GM12892 (cell line): ENCODE measurements around the gene NANOS1.

Experiments
- POLR2A ChIP-seq: IDR thresholded peaks from 2 replicates; pipeline ENCODE4 v1.6.1; 2011; ENCODE audit warnings: low read depth, low read length, control low read depth
- POLR2AphosphoS5 ChIP-seq: IDR thresholded peaks from 2 replicates; pipeline ENCODE4 v1.6.1; 2011; ENCODE audit warnings: low read depth, low read length, control low read depth
- TAF1 ChIP-seq: IDR thresholded peaks from 2 replicates; pipeline ENCODE4 v1.6.1; 2011; ENCODE audit warnings: low read depth, mild to moderate bottlenecking, control low read depth, low read length, borderline replicate concordance

DNA sequence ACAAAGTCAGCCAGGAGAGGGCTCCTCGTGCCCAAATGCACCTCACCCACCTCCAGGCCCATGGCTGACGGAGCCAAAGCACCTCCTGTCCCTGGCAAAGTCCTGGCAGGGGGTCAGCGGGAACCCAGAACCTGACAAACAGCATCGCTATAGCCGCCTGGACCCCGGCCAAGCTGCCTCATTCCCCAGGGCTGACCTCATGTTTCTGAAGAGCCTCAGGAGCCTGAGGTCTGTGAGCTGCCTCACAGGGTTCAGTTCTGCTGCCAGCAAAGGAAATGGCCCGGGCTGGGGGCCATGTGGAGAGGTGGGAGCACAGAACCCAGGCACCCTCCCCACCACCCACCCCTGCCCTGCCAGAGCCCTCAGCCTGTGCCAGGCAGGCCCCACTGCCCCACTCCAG is 4.2 kb upstream of the NANOS1 start:
- no peak for TF ChIP-seq POLR2A
- TF ChIP-seq POLR2AphosphoS5 = no peak
- no peak for TF ChIP-seq TAF1
